OCI-LY7 (cell line): ENCODE results near the gene GULP1. TPM values are rescaled to one million over a fixed set of nuclear protein-coding genes. Genes with fewer than 3 reads are reported as not detected.

Experiments used
- BruUV-seq: library from RNA; stranded (reverse); fragments of 400-500 nt; replicated peaks from 2 replicates; lab custom pipeline; 2021; lab: Mats Ljungman, UMichigan
- CTCF ChIA-PET: fragments of 300-600 bp; sonication (Branson Sonifier 250); formaldehyde crosslinking; loops from one replicate; lab custom pipeline; 2022; ENCODE audit warnings: antibody characterized with exemption; ENCODE audit not compliant: unreplicated experiment; lab: Charles Lee
- POLR2A ChIA-PET: fragments of 300-600 bp; sonication (Branson Sonifier 250); formaldehyde crosslinking; loops from one replicate; lab custom pipeline; 2022; ENCODE audit warnings: antibody characterized with exemption; lab: Charles Lee
- DNase-seq: peaks from one replicate; pipeline ENCODE4 v3.0.0-alpha.2; 2015; ENCODE audit warnings: low spot score
- H2AFZ ChIP-seq: fragments of 200-600 bp; sonication (generic), shearing (Covaris generic); 2 replicates; pipeline ENCODE4 v1.6.1; 2014; ENCODE audit warnings: mild to moderate bottlenecking, antibody characterized with exemption, low read length, moderate library complexity
- H3K27ac ChIP-seq: fragments of 200-600 bp; sonication (generic); 2 replicates; pipeline ENCODE4 v1.5.1; 2014; ENCODE audit warnings: mixed run types, low read depth, mild to moderate bottlenecking, moderate library complexity, low read length, inconsistent platforms; ENCODE audit not compliant: poor library complexity, severe bottlenecking
- H3K36me3 ChIP-seq: fragments of 200-600 bp; sonication (generic); 2 replicates; pipeline ENCODE4 v1.6.1; 2014; ENCODE audit warnings: mild to moderate bottlenecking, antibody characterized with exemption, low read length, moderate library complexity, mixed read lengths; ENCODE audit not compliant: insufficient read depth
- H3K4me1 ChIP-seq: fragments of 200-600 bp; sonication (generic); 2 replicates; pipeline ENCODE4 v1.5.1; 2014; ENCODE audit warnings: mild to moderate bottlenecking, low read length; ENCODE audit not compliant: insufficient read depth, poor library complexity, severe bottlenecking
- H3K4me2 ChIP-seq: fragments of 200-600 bp; sonication (generic); 2 replicates; pipeline ENCODE4 v1.6.1; 2014; ENCODE audit warnings: mild to moderate bottlenecking, low read length
- H3K4me3 ChIP-seq: fragments of 200-600 bp; sonication (generic); 2 replicates; pipeline ENCODE4 v1.5.1; 2014; ENCODE audit warnings: mild to moderate bottlenecking, low read depth, low read length; ENCODE audit not compliant: poor library complexity, severe bottlenecking
- H3K79me2 ChIP-seq: fragments of 200-600 bp; sonication (generic); 2 replicates; pipeline ENCODE4 v1.6.1; 2016; ENCODE audit warnings: low read depth, mild to moderate bottlenecking, low read length, moderate library complexity, mixed read lengths; ENCODE audit not compliant: insufficient read depth
- H3K9me2 ChIP-seq: fragments of 200-600 bp; sonication (generic); 2 replicates; pipeline ENCODE4 v1.6.1; 2016; ENCODE audit warnings: mild to moderate bottlenecking, low read length, mixed read lengths; ENCODE audit not compliant: insufficient read depth
- H3K9me3 ChIP-seq: fragments of 200-600 bp; sonication (generic); 2 replicates; pipeline ENCODE4 v1.6.1; 2014; ENCODE audit warnings: mild to moderate bottlenecking, mixed run types, low read length, mixed read lengths
- H4K20me1 ChIP-seq: fragments of 200-600 bp; sonication (generic); 2 replicates; pipeline ENCODE4 v1.6.1; 2014; ENCODE audit warnings: mild to moderate bottlenecking, antibody characterized with exemption, low read length, moderate library complexity, mixed read lengths; ENCODE audit not compliant: insufficient read depth
- EZH2phosphoT487 ChIP-seq: fragments of 200-600 bp; sonication (generic); IDR thresholded peaks from 2 replicates; pipeline ENCODE4 v1.6.1; 2018; ENCODE audit warnings: low read depth, borderline replicate concordance, mild to moderate bottlenecking, mixed run types, antibody characterized with exemption, low read length, moderate library complexity, mixed read lengths
- intact Hi-C: fragments of 100-400 bp; cut with micrococcal nuclease; formaldehyde crosslinking; loops from one replicate; pipeline ENCODE4 v1.10.0; 2022; ENCODE audit not compliant: unreplicated experiment
- total RNA-seq, 2 experiments: library from RNA; depleted of rRNA in 1 of 2; stranded (reverse); fragments of >200 nt in 1 of 2; shearing (Covaris generic) in 1 of 2; gene quantifications; 2 replicates each; pipeline ENCODE4 v1.2.3, GENCODE V29; 2014 to 2022
- TF ChIP-seq, protein P1 (sequence below): fragments of 200-600 bp; sonication (generic); conservative IDR thresholded peaks from 2 replicates; pipeline ENCODE4 v1.5.1; 2014; ENCODE audit warnings: mild to moderate bottlenecking, antibody characterized with exemption, low read length, moderate library complexity, mixed read lengths

The GULP1 gene
- total RNA-seq, 2 experiments from 2014 or later: not detected

DNA sequence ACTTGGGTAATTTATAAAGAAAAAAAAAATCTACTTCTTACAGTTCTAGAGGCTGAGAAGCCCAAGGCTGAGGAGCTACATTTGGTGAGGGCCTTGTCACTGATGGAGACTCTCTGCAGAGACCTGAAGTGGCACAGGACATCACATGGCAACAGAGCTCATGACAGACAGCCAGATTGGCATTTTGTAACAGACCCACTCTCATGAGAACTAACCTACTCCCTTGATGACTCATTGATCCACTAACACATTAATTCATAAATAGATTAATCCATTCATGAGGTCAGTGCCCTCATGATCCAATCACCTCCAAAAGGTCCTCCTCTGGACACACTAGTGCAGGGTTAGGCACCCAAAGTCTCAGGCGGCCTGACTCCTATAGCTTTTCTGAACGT lies 318.4 kb downstream of the GULP1 start:
- no peaks in the 10 kb centered on the region for H4K20me1 ChIP-seq
- no peaks in the 10 kb centered on the region for H3K36me3 ChIP-seq
- no peaks in the 10 kb centered on the region for H3K9me3 ChIP-seq
- no peak for DNase-seq
- H3K4me1 ChIP-seq: no peaks in the 10 kb centered on the region
- intact Hi-C loops: no loop called here
- H2AFZ ChIP-seq: no peak overlapping the region
- H3K27ac ChIP-seq: no peak overlapping the region
- TF ChIP-seq, protein P1, sequence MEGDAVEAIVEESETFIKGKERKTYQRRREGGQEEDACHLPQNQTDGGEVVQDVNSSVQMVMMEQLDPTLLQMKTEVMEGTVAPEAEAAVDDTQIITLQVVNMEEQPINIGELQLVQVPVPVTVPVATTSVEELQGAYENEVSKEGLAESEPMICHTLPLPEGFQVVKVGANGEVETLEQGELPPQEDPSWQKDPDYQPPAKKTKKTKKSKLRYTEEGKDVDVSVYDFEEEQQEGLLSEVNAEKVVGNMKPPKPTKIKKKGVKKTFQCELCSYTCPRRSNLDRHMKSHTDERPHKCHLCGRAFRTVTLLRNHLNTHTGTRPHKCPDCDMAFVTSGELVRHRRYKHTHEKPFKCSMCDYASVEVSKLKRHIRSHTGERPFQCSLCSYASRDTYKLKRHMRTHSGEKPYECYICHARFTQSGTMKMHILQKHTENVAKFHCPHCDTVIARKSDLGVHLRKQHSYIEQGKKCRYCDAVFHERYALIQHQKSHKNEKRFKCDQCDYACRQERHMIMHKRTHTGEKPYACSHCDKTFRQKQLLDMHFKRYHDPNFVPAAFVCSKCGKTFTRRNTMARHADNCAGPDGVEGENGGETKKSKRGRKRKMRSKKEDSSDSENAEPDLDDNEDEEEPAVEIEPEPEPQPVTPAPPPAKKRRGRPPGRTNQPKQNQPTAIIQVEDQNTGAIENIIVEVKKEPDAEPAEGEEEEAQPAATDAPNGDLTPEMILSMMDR: no peak
- no peak for TF ChIP-seq EZH2phosphoT487
- CTCF ChIA-PET: no interaction called here
- POLR2A ChIA-PET: no interaction called here
- H3K4me3 ChIP-seq: no peak overlapping the region
- BruUV-seq: no TSS peak
- no peaks in the 10 kb centered on the region for H3K79me2 ChIP-seq
- no peak overlapping the region for H3K4me2 ChIP-seq
- H3K9me2 ChIP-seq: no peaks in the 10 kb centered on the region

DNA sequence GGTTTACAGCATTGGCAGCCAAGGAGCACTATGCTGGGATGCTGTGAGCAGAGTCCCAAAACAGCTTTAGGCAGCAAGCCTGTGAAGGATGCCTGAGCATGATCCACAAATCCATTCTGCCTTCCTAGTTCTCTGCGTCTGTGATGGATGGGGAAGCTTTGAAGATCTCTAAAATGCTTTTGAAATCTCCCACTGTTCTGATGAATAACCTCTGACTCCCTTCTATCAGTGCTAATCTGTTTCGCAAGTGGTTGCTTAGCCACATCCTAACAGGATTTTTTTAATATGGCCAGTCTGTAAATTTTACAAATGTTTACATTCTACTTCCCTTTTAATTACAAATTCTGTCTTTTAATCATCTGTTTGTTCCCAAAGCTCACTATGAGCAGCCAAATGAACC lies 319.2 kb downstream of the GULP1 start:
- Histone ChIP-seq H2AFZ (no peak overlapping the region), H3K79me2 (no peaks in the 10 kb centered on the region), H3K4me1 (no peaks in the 10 kb centered on the region), H4K20me1 (no peaks in the 10 kb centered on the region), H3K36me3 (no peaks in the 10 kb centered on the region), H3K9me3 (no peaks in the 10 kb centered on the region), H3K27ac (no peak overlapping the region), H3K4me2 (no peak overlapping the region), H3K9me2 (no peaks in the 10 kb centered on the region), H3K4me3 (no peak overlapping the region)
- CTCF ChIA-PET: no interaction called here
- DNase-seq: no peak
- intact Hi-C loops: no loop called here
- POLR2A ChIA-PET: no interaction called here
- no TSS peak for BruUV-seq
- TF ChIP-seq, protein P1: no peak
- no peak for TF ChIP-seq EZH2phosphoT487

DNA sequence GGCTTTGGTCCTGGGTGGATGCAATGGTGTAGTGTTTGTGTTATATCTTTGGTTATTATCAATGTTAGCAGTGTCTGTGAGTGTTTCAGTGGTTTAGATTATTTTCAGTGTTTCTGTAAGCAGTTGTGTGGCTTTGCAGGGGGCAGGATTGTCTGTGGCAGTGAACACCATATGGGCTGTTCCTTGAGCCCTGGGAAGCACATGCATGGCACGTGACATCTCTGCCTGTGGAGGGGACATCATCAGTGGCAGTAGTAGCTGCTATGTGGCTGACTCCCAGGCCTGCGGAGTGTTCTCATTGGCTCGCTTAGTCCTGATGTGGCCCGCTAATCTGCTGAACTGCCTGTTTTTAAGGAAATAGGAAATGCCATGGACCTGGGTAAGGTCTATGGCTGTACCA lies 327.5 kb downstream of the GULP1 start:
- intact Hi-C loops: no loop called here
- CTCF ChIA-PET: no interaction called here

More for the DNA sequence above, 327.5 kb downstream of the GULP1 start:
- no peaks in the 10 kb centered on the region for H3K9me3 ChIP-seq
- BruUV-seq: no TSS peak
- H2AFZ ChIP-seq: no peak overlapping the region
- H3K4me2 ChIP-seq: no peak overlapping the region
- no peaks in the 10 kb centered on the region for H3K4me1 ChIP-seq
- no peaks in the 10 kb centered on the region for H4K20me1 ChIP-seq
- no peak for DNase-seq
- no peak overlapping the region for H3K27ac ChIP-seq
- no peaks in the 10 kb centered on the region for H3K79me2 ChIP-seq
- POLR2A ChIA-PET: no interaction called here
- no peaks in the 10 kb centered on the region for H3K9me2 ChIP-seq
- H3K36me3 ChIP-seq: no peaks in the 10 kb centered on the region
- TF ChIP-seq, protein P1: no peak
- TF ChIP-seq EZH2phosphoT487: no peak
- no peak overlapping the region for H3K4me3 ChIP-seq
